ENCODE measurements around the gene PPP6R1. TPM values are rescaled to one million over a fixed set of nuclear protein-coding genes. Genes with fewer than 3 reads are reported as not detected.

The PPP6R1 gene
- total and polyA plus RNA-seq, 2 of the 13 experiments (the other 11 are each of a cell fraction or from before 2014, with no cell fraction given) = 25.8 to 54.0 TPM

DNA sequence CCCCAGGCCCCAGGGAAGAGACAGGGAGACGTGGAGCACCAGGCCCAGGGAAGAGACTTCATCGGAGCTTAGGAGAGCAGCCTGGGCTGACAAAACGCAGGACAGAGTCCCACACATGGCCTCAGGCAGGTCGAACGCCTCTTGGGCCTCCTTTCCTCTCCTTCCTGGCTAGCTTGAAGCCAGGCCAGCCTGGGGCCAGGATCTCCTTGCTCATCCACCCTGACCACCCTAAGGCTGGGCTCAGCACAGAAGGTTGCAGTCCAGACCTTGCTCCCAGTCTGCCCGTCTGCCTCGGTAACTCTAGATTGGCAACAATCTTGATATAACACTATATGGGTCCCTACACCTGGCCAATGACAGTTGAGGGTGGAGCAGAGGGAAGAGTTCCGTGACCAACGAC lies 10.1 kb downstream of the PPP6R1 start:
- Histone ChIP-seq H3K9me3 (ENCODE audit: low read length) (no peaks in the 10 kb centered on the region), H2AFZ (ENCODE audit: low read length) (no peak overlapping the region), H3K27ac (ENCODE audit: extremely low read length, insufficient read depth, low read length) (no peak overlapping the region), H3K4me3 (replicated peaks in 1 of 3; ENCODE audit: insufficient read depth in 1 of 3, low read depth in 2 of 3, low read length in 3 of 3) (no peak overlapping the region), H3K9ac (ENCODE audit: insufficient read depth, low read depth, low read length) (no peak overlapping the region), H3K79me2 (ENCODE audit: insufficient read depth, low read length) (peaks cover 61% of the 10 kb centered on the region), H4K20me1 (ENCODE audit: insufficient read depth, low read length) (peaks cover 53% of the 10 kb centered on the region), H3K4me2 (ENCODE audit: low read depth, low read length) (no peak overlapping the region), H3K36me3 (replicated peaks in 1 of 2; ENCODE audit: control insufficient read depth in 1 of 2, insufficient read depth in 2 of 2, low read length in 2 of 2) (peaks cover 26 to 78% of the 10 kb centered on the region in 2 experiments; a peak in 4 of 5 replicates), H3K27me3 (ENCODE audit: control insufficient read depth in 1 of 2, insufficient read depth in 2 of 2, low read length in 2 of 2) (no peaks in the 10 kb centered on the region), H3K4me1 (ENCODE audit: insufficient read depth, low read length) (peaks cover 31% of the 10 kb centered on the region)
- intact Hi-C loops (cut with micrococcal nuclease; ENCODE audit: unreplicated experiment) = no loop called here
- no TSS peak for BruUV-seq (replicated peaks)
- CTCF ChIA-PET (ENCODE audit: low intra/inter-chr PET ratio, low total read pairs) = no interaction called here
- ATAC-seq (no peak), FAIRE-seq (no peak), DNase-seq (ENCODE audit: low spot score) (no peak)
- POLR2A ChIA-PET = interaction anchor here (1.7 kb wide), 1 partner anchor 10 kb away, joined by 3 read pairs; no protein-coding TSS in a partner anchor
- TF ChIP-seq ZNF251 (CRISPR knock-in tag; IDR thresholded peaks at IDR 0.05) = no peak
- no peak for TF ChIP-seq HOXD1 (CRISPR knock-in tag; IDR thresholded peaks at IDR 0.05)
- TF ChIP-seq TRIM24 (CRISPR knock-in tag; IDR thresholded peaks at IDR 0.05) = no peak
- TF ChIP-seq ZNF280B (CRISPR knock-in tag; IDR thresholded peaks at IDR 0.05; ENCODE audit: borderline replicate concordance) = 0 out of 2 replicates have a peak, but pooled peaks have one; percentile 15
- TF ChIP-seq ZFP41 (CRISPR knock-in tag; IDR thresholded peaks at IDR 0.05; ENCODE audit: borderline replicate concordance) = no peak
- TF ChIP-seq RBM22 (optimal IDR thresholded peaks at IDR 0.05; ENCODE audit: low read length) = peak; percentile 18
- no peak for TF ChIP-seq ZNF724P (CRISPR knock-in tag; IDR thresholded peaks at IDR 0.05; ENCODE audit: borderline replicate concordance)
- TF ChIP-seq AGO2 (optimal IDR thresholded peaks at IDR 0.05; ENCODE audit: low read depth, low read length) = peak; percentile 6
- no peak for TF ChIP-seq TCF7 (IDR thresholded peaks at IDR 0.05; ENCODE audit: low read depth)
- TF ChIP-seq SIN3B (IDR thresholded peaks at IDR 0.05; ENCODE audit: low read length) = no peak
- in situ Hi-C loops (cut with HindIII; ENCODE audit: extremely low pct_ligation_motif_present, low pct_unique_long_range_greater_than_20kb) = no loop called here
- WGBS (ENCODE audit: low lambda C conversion rate) = 97% methylated on average over 9 of the region's 9 CpGs
